ENCODE data around the gene CDK18. TPM values are rescaled to one million over a fixed set of nuclear protein-coding genes. Genes with fewer than 3 reads are reported as not detected.

Gene CDK18
- total RNA-seq, 2 experiments from 2014 or later: 8.4 to 10.4 TPM

- ChIA-PET CTCF (interaction anchor here (0.7 to 6.7 kb wide), 4 partner anchors 13 to 159 kb away, joined by 4 to 63 read pairs (median 12); no protein-coding TSS in a partner anchor), POLR2A (no interaction called here)
- Mint-ChIP-seq H3K4me1 (ENCODE audit: low read depth) (peaks cover 10% of the 10 kb centered on the region), H3K4me3 (no peak overlapping the region), H3K27me3 (peaks cover 2% of the 10 kb centered on the region), H3K9me3 (no peaks in the 10 kb centered on the region), H3K36me3 (ENCODE audit: low read depth) (no peaks in the 10 kb centered on the region), H3K27ac (no peak overlapping the region)
- no peak for ATAC-seq
- no peak for DNase-seq
- intact Hi-C loops (cut with micrococcal nuclease): no loop called here
- TF ChIP-seq CTCF (IDR thresholded peaks at IDR 0.05): no peak
Measured at GRCh38 chr1:205500240-205501233, 3.9 kb upstream of the CDK18 start.

GRCh38 chr1:205502111-205502810 is 2.2 kb upstream of the CDK18 start:
- ChIA-PET CTCF (interaction anchor here (0.7 to 6.7 kb wide), 3 partner anchors 15 to 26 kb away, joined by 3 to 63 read pairs (median 3); no protein-coding TSS in a partner anchor), POLR2A (interaction anchor here (0.9 to 1.6 kb wide), 2 partner anchors 10 to 115 kb away, joined by 3 to 4 read pairs; no protein-coding TSS in a partner anchor)
- intact Hi-C loops (cut with micrococcal nuclease): no loop called here
- DNase-seq: no peak
- Mint-ChIP-seq H3K4me3 (no peak overlapping the region), H3K27ac (no peak overlapping the region), H3K9me3 (no peaks in the 10 kb centered on the region), H3K4me1 (ENCODE audit: low read depth) (peaks cover 12% of the 10 kb centered on the region), H3K36me3 (ENCODE audit: low read depth) (no peaks in the 10 kb centered on the region), H3K27me3 (peaks cover 2% of the 10 kb centered on the region)
- ATAC-seq: no peak
- TF ChIP-seq CTCF (IDR thresholded peaks at IDR 0.05): no peak

GRCh38 chr1:205502992-205503391 is 1.5 kb upstream of the CDK18 start:
- Mint-ChIP-seq H3K27me3 (no peaks in the 10 kb centered on the region), H3K4me3 (no peak overlapping the region), H3K27ac (no peak overlapping the region), H3K9me3 (no peaks in the 10 kb centered on the region), H3K36me3 (ENCODE audit: low read depth) (no peaks in the 10 kb centered on the region), H3K4me1 (ENCODE audit: low read depth) (peaks cover 12% of the 10 kb centered on the region)
- TF ChIP-seq CTCF (IDR thresholded peaks at IDR 0.05): no peak
- CTCF ChIA-PET: interaction anchor here (6.7 kb wide), 1 partner anchor 15 kb away, joined by 63 read pairs; no protein-coding TSS in a partner anchor
- DNase-seq (no peak), ATAC-seq (no peak)
- POLR2A ChIA-PET: interaction anchor here (1.6 kb wide), 1 partner anchor 11 kb away, joined by 4 read pairs; no protein-coding TSS in a partner anchor
- intact Hi-C loops (cut with micrococcal nuclease): no loop called here

GRCh38 chr1:205505076-205505729 is 734 bp downstream of the CDK18 start:
- no peaks in the 10 kb centered on the region for H3K36me3 Mint-ChIP-seq (ENCODE audit: low read depth)
- DNase-seq (peak; percentile 40), ATAC-seq (no peak)
- no peak for TF ChIP-seq CTCF (IDR thresholded peaks at IDR 0.05)
- H3K9me3 Mint-ChIP-seq: no peaks in the 10 kb centered on the region
- H3K27me3 Mint-ChIP-seq: no peaks in the 10 kb centered on the region
- H3K4me1 Mint-ChIP-seq (ENCODE audit: low read depth): peaks cover 12% of the 10 kb centered on the region
- POLR2A ChIA-PET: no interaction called here
- H3K27ac Mint-ChIP-seq: no peak overlapping the region
- H3K4me3 Mint-ChIP-seq: peak overlapping the region; percentile 73
- CTCF ChIA-PET: no interaction called here
- intact Hi-C loops (cut with micrococcal nuclease): no loop called here
